Measurements from ENCODE around the gene SEC14L3.

- no peak for TF ChIP-seq POLR2A (IDR thresholded peaks at IDR 0.05)
- TF ChIP-seq, protein P1, sequence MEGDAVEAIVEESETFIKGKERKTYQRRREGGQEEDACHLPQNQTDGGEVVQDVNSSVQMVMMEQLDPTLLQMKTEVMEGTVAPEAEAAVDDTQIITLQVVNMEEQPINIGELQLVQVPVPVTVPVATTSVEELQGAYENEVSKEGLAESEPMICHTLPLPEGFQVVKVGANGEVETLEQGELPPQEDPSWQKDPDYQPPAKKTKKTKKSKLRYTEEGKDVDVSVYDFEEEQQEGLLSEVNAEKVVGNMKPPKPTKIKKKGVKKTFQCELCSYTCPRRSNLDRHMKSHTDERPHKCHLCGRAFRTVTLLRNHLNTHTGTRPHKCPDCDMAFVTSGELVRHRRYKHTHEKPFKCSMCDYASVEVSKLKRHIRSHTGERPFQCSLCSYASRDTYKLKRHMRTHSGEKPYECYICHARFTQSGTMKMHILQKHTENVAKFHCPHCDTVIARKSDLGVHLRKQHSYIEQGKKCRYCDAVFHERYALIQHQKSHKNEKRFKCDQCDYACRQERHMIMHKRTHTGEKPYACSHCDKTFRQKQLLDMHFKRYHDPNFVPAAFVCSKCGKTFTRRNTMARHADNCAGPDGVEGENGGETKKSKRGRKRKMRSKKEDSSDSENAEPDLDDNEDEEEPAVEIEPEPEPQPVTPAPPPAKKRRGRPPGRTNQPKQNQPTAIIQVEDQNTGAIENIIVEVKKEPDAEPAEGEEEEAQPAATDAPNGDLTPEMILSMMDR (IDR thresholded peaks at IDR 0.05), result no peak
- TF ChIP-seq EP300 (IDR thresholded peaks at IDR 0.05), result no peak
Observed at GRCh38 chr22:30435674-30436126, 36.1 kb downstream of the SEC14L3 start.

All from ovary (tissue), 3 donors.